Hindlimb muscle (tissue), 1 donor: Measurements from ENCODE around the gene MSI2. TPM values are rescaled to one million over a fixed set of nuclear protein-coding genes. Genes with fewer than 3 reads are reported as not detected.
"Not testable (repeated sequence)": the region's sequence is repeated elsewhere in the genome, so short reads cannot be mapped to it uniquely, and the experiment has no call there.

Source experiments
- DNase-seq: peaks from one replicate; pipeline ENCODE4 v3.0.0-alpha.2; 2013
- polyA plus RNA-seq: library from polyadenylated mRNA; unstranded; fragments of 120-200 nt; gene quantifications from one replicate; pipeline ENCODE4 v1.2.1, GENCODE V29; 2013; ENCODE audit not compliant: insufficient read length

The MSI2 gene
- polyA plus RNA-seq, 1 donor: 33.6 TPM

GRCh38 chr17:57488856-57489255 lies 232.5 kb downstream of the MSI2 start:
- DNase-seq: no peak

DNA sequence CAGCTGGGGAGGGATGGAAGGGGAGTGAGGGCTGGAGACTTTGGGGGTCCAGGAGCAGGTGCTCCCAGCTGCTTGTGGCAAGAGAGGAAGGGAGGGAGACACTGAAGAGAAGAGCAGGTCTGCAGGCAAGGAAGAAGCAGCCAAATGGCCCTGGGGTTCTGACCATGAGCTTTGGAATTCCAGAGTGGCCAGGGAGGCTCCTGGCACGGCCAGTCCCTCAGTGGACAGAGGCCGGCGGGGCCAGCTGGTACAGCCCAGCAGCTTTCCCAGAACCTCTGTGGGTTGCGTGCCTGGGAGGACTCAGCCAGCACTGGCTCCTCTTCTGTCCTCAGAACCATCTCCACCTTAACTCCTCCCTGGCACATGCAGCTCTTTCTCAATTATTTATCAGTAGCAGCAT lies 233.0 kb downstream of the MSI2 start:
- no peak for DNase-seq

DNA sequence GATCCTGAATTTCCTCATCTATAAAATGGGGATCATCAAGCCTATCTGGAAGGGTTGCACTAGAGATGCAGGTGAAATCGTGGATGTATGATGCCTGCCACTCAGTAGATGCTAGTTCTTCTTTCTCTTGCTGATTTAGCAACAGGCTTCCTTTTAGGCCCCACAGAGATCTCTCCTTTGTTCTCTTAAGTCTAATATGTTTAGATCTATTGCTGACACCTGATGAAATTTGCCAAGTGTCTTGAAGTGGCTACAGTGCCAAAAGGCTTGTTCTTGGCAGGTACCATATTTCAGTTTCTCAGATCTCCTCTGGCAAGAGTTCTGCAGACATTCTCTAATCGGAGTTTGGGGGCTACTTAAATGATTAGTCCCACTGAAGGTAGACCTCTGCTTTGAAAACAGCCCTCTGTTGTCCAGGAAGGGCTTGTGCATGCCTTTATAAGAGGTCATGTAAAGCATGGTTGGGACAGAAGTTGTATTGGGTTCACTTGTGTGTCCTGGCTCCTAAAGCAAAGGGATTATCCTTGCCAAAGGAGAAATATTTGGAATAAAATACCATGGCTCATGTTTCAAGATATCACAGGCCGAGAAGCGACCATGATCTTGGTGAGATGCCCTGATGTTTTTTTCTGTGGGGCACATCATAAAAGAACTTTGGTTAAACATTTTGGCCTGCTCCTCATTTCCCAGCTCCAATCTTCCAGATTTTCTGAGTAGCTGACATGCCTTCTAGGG lies 234.0 kb downstream of the MSI2 start:
- no peak for DNase-seq

GRCh38 chr17:57490890-57491289 lies 234.6 kb downstream of the MSI2 start:
- no peak for DNase-seq

DNA sequence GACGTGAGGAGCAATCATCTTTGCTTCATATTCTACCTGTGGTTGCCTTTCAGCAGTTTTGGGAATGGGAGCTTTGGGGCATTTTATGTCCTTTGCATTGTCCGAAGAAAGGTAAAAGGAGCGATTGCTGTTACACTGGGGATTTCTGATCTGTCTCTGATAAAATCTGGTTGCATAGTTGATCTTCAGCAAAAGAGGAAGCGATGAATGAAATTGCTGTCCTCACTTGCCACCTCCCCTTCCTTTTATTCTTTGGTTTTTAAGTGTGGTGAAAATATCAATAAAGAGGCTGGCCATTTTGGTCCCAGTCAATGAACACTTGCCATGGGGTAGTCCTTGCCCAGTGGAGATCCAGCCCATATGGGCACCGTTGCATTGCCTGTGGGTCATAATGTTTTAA lies 236.8 kb downstream of the MSI2 start:
- no peak for DNase-seq

DNA sequence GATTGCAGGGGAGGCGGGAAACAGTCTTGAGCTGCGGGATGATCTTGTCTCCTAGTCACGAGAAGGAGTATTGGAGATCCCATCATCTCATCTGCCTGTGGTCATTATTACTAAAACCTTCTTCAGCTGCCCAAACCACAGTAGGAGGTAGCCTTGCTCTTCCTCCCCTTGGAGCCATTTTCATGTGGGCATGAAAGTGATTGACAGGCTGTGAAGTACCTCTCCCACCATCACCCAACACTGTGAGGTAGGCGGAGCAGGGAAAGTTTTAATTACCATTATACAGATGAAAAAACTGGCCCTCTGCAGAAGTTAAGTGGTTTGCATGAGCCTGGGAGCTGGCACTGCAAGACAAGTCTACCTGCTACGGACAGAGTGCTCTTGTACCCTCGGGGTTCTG lies 237.3 kb downstream of the MSI2 start:
- no peak for DNase-seq

DNA sequence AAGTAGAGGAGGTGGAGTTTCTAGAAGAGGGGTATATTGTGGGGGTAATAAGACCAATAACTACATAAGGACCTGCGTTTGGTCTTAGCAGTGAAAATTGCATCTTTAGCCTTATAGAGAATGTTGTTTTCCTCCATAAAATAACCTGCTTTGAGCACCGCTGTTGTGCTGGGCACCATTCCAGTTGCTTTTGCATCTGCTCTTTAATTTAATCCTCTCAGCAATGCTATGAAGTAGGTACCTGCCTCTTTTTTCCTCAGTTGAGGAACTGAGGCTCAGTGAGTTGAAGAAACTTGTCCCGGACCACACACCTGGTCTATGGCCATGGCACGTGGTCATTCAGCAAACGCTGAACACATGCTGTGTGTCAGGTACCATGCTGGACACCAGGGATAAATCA lies 238.1 kb downstream of the MSI2 start:
- DNase-seq: no peak

DNA sequence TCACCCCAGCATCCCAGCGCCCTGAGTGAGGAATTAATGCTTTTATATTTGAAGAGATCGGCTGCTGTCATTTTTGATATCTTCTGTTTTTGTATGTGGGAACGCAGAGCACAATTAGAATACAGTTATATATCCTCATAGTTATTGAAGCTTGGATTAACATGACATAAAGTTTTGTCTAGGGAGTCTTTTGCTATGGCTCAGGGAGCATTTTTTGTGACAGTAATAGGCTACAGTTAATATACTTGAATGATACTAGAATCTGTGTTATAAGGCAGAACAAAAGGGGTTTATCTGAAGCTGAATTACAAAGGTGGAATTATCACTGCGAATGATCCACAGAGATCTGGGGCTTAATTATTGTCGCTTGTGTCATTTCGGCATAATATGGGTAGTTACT lies 239.4 kb downstream of the MSI2 start:
- DNase-seq: no peak

DNA sequence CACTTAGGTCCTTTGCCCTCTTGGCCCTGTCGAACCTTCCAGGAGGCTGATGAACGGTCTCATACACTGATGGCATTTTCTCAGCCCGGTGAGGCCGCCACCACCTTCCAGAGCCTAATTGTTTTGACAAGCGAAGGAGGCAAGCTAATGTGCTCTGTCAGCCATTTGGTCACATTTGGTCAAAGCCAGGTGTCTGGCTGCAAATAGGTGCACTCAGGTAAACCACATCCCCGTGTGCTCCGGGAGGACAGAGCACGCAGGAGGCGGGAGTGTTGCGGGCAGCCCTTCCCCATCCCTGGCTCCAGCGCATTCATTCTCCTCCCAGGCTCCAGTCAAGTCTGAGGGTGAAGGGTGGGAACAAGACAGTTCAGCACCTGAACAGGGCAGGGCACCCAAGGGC lies 240.1 kb downstream of the MSI2 start:
- no peak for DNase-seq

DNA sequence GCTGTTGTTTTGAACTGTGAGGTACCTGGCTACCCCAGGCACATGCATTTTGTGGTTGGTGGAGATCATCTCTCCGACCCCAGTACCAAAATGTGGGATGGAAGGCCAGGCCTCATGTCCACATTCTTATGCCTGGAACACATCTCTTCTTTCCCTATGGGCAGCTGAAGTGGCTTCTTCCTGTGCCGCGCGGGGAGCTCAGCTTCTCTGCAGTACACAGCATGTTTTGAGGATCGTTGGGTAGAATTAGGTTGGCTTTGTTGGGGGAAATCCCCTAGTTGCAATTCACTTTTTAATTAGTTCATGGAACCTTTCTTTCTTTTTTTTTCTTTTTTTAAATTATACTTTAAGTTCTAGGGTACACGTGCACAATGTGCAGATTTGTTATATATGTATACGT lies 242.1 kb downstream of the MSI2 start:
- no peak for DNase-seq

GRCh38 chr17:57499221-57499620 lies 242.9 kb downstream of the MSI2 start:
- not testable (repeated sequence) for DNase-seq

DNA sequence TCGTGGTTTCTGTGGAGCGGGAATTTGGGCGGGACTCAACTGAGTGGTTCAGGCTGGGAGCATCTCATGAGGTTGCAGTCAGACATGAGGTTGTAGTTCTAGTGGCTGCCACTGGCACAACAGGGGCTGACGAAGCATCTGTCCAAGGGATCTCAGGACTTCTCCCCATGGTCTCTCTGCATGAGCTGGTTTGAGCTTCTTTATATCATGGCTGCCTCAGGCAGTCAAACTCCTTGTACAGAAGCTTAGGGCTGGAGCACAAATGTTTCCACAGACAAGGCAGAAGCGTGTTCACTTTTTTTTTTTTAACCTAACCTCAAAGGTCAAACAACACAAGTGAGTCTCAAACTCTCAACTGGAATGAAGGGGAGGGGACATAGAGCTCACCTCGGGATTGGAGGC lies 243.3 kb downstream of the MSI2 start:
- DNase-seq: no peak

DNA sequence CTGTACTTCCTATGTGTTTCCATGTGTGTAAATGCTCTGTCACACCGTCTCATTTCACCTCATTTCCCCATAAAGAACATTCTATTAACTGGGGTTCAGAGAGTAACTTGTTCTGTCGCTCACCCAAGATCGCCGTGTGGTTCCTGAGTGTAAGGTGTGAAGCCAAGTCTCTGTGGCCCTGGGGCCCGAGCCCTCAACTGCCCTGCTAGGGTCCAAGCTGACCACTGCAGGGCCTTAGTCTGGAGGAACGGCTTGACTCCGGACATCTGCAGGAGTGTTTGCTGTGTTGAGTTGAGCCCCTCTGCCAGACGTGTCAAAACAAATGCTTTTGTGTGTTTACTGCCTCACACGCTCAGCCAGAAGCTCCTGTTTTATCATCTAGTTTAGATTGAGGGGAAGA lies 244.7 kb downstream of the MSI2 start:
- DNase-seq: no peak

DNA sequence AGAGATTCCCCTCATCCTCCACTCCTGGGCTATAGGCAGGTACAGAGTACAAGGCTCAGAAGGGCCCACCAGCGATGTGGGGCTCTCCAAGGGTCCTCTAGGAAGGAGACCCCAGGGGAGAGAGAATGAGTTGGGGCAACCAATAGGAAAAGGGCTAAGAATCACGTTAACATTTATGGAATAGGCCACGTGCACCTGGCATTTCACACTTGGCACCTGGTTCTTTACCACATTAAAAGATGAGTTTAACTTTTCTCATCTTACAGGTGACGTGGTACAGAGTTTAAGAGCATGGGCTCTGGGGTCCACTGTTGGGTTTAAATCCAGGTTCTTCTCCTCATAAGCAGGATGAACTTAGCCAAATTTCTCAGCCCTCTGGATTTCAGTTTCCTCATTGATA lies 245.7 kb downstream of the MSI2 start:
- DNase-seq: no peak

GRCh38 chr17:57502811-57503241 lies 246.5 kb downstream of the MSI2 start:
- DNase-seq: no peak

- DNase-seq: no peak
Measured at GRCh38 chr17:57504208-57504607, 247.9 kb downstream of the MSI2 start.

DNA sequence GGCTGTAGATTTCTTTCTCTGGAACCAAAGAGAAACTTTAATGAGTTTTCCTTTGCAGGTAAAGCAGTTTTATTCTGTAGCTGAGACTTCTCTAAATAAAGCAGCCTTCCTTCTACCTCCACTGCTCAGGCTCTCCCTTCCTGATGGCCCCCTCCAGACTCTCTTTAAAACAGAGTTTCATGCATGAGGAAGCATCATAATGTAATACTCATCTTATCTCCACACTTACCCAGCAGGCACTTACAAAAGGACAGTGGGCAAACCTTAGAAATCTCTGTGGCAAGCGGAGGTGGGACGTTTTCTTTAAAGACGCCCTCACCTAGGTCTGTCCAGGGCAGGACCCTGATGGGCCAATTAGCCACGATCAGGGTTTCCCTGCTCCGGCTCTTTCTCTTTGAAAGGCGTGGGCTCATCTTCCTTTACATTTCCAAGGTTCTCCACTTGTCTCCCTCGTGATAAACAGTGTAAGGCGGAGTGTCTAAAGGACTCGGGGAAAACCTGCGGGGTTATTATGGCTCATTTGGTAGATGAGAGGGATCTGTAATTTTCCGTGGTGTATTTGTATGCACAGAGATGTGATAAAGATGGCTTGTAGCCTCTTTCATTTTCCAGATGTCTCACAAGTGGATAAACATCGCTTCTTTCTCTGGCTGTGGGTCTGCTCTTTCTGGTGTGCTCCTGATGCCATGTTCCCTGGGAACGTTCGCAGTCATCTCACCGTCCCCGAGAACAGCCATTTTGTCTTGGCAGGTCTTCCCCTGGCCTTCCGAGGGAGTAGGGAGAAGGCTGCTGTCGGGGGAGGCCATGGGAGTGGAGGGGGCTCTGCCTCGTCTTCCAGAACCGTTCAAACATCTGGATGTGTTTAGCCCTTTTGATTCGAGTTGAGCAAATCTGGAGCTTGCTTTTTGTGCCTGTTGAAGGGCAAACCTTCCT lies 249.8 kb downstream of the MSI2 start:
- DNase-seq: no peak

- no peak for DNase-seq
Measured at GRCh38 chr17:57506774-57507127, 250.4 kb downstream of the MSI2 start.

GRCh38 chr17:57507828-57508227 lies 251.5 kb downstream of the MSI2 start:
- DNase-seq: no peak

- no peak for DNase-seq
Measured at GRCh38 chr17:57508671-57509070, 252.3 kb downstream of the MSI2 start.

DNA sequence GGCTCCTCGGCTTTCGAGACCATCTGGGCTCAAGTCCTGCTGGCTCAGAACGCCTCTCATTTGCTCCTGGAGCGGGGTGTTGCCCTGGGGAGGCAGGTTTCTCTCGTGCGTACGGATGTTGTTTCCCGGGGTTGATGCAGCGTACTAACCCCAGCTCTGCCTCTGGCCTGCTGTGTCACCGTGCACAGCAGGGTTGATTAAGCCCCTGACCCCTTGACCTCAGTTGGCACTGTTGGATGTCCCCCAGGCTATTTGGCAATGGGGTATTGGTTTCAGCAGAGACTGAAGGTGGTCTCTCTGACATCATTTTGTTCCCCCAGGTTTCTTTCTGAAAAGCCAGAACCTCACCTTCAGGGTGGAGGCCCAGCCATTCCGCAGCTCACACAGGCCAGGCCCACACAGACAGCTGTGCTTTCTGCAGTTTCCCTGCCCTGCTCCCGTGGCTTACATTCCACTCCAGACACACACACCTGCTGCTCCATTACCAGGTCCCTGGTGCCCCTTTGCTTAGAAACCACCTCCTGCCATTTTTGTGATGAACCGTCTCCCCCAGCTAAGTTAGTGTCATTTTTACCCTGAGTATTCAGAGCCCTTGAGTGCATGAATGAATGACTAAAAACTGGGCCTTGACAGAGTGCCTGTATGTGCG lies 255.3 kb downstream of the MSI2 start:
- no peak for DNase-seq

GRCh38 chr17:57512258-57512657 lies 255.9 kb downstream of the MSI2 start:
- DNase-seq: no peak

- DNase-seq: no peak
Measured at GRCh38 chr17:57512691-57513090, 256.4 kb downstream of the MSI2 start.

DNA sequence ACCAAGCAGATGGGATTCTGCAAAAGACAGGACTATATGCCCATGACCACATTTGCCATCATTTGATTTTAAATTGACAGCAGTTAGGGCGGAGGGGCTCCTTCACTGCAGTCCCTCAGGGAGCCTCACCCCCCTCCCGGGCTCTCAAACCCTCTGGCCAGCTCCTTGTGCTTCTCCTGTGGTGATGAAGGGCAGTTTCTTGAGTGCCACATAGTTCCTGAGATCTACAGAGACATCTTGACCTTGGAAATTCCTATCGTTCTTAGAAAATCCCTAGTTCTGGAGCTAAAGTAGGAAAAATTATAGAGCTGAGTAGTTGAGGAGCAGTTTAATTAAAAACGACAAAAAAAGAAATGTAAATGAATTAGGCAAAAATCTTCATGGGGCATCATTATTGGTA lies 257.2 kb downstream of the MSI2 start:
- DNase-seq: no peak
